HG02610 (cell line): ENCODE data around the gene MIER1.
"Not testable (repeated sequence)": the region's sequence is repeated elsewhere in the genome, so short reads cannot be mapped to it uniquely, and the experiment has no call there.

ENCODE experiments used
- ATAC-seq: cut with Tn5 transposase; IDR thresholded peaks from one replicate; pipeline ENCODE4 v1.9.1; 2021; ENCODE audit warnings: mild to moderate bottlenecking, moderate library complexity; ENCODE audit not compliant: unreplicated experiment

The MIER1 gene

DNA sequence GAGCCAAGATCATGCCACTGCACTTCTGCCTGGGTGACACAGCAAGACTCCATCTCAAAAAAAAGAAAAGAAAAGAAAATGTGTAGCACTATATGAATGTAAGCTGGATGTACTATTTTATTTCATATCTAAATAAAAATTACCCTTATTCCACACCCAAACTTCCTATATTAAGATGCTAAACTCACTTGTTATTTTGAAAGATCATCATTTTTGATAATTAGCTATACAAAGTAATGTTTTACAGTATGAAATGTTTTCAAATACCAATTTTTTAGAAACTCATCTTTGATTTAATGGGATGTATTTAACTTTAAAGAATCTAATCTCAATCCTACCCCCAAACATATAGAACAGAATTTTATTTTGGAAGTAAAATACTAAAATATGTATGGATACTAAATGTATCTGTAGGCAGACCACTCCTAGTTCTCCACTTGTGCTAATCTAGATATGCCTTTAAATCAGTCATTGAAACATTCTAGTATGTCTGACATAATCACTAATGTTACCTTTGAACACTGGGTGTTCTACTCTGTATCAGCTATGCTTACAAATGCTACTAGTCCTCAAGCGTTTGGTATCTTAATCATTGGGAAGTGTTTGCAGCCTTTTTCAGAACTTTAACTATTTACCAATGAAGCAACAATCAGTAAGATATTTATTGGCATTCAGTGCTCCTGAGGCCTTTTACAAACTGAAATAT lies 12.9 kb downstream of the MIER1 start:
- no peak for ATAC-seq

DNA sequence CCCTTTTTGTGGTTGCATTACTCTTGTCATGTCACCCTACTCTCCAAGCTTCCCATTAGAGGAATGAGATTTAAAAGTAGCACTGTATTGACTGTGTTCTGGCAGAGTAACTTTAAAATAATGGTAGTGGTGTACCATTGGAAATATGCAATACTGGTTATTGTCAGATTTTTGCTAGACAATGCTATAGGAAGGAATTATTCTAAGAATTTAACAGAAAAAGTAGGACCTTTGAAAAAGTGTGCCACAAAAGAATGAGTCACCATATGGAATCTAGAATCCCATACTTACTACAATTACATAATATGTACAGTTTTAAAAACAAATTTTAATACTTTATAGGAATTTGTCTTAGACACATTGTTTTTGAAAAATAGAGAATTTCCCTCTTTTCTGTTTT lies 13.8 kb downstream of the MIER1 start:
- no peak for ATAC-seq

DNA sequence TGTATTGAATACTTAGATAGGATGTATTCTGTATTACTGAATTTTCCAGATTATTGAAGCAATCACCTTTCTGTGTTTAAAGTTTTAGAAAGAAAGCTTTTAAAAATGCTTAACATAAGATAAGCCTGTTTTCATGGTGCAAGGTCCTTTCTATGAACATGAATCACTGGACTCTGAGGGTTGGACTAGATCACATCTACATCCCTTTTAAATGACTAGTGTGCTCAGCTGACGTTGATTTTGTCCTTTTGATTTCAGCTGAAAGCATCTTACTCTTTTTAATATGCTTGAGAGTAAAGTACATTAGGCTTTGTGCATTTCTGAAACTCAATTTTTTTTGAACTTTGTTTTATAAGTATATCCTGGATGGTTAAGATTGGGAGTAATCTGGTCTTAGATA lies 16.2 kb downstream of the MIER1 start:
- no peak for ATAC-seq

DNA sequence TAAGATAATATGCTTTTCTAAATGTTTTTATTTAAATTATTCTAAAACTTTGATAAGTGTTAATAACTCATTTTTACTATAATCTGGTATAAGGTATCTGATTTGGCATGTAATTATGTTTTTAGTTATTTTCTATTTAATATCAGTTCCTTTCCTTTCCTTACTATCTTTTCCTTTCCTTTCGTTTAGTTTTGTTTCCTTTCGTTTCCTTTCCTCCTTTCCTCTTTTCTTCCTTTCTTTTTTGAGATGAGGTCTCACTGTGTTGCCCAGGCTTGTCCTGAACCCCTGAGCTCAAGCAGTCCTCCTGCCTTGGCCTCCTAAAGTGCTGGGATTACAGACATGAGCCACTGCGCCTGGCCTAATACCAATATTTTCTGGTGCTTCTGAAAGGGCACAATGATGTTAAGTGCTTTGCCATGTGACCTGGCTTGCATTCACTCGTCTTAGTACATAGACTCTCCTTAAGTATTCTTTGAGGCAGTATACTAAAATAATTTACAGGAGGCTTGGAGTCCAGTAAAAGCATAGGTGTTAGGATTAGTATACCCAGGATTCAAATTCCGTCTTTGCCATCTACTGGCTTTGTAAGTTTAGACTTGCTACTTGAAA lies 18.7 kb downstream of the MIER1 start:
- no peak for ATAC-seq

DNA sequence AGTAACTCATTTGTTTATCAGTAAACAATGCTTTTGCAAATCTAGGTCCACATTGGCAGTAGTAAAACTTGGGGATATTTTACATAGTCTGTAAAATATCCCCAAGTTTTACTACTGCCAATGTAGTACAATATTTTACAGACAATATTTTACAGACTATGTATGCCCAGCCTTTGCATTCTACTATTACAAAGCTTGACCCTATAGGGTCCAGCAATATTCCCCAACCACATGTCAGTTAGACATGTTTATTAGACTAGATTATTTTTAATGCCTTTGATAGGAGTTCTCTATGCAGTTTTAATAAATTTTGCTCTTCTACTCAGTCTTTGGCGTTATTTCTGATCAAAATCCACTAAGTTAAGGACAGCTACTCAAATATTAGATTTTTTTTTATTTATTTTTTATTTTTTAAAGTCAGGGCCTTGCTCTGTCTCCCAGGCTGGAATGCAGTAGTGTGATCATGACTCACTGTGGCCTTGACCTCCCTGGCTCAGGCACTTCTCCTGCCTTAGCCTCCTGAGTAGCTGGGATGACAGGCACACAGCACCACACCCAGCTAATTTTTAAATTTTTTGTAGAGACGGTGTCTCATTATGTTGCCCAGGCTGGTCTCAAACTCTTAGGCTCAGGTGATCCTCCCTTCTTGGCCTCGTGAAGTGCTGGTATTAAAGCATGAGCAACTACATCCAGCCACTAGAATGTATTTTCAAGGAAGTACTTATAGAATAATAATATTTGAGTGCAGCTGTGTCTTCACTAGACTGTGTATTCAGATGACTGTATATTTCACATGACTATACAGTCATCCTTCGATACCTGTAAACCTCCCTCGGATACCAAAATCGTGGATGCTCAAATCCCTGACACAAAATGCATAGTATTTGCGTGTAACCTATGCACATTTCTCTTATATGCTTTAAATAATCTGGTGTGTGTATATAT lies 19.8 kb downstream of the MIER1 start:
- no peak for ATAC-seq

DNA sequence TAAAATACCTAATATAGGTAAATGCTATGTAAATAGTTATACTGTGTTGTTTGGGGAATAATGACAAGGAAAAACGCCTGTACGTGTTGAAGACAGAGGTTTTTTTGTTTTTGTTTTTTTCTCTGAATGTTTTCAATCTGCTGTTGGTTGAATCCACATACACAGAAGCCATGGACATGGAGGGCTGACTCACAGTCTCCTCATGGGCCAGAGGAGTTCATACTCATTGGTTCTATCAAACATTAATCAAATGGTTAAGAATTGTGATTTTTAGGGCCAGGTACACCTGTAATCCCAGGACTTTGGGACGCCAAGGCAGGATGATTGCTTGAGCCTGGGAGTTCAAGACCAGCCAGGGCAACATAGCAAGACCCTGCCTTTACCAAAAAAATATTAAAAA lies 20.5 kb downstream of the MIER1 start:
- ATAC-seq: no peak

DNA sequence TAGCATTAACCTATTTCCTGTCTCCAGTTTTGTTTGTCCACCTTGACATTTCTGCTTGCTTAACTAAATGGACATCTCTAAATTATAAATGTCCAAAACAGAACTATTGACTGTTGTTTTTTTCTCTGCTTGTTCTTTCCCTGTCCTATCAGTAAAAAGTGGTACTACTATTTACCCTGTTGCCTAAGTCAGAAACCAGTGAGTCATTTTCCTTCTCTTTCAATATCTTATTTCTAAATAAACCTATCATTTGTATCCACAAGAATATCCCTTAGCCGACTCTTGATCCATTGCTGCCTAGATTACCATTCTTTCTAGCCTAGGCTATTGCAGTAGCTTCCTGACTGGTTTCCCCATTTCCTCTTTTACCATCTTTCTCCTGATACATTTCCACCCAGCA lies 22.5 kb downstream of the MIER1 start:
- no peak for ATAC-seq

DNA sequence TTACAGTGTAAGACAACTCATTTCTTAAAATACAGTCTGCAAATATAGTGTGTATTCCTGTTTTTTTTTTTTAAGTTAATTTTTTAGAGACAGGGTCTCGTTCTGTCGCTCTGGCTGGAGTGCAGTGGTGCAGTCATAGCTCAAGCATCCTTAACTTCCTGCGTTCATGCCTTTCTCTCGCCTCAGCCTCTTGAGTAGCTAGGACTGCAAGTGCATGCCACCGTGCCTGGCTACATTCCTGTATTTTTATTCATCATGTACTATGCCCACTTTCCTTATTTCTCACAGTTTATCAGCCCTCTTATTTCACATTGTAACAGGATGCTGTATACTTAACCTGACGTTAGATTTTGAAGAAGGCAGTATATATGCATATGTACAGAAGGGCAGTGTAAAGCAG lies 26.7 kb downstream of the MIER1 start:
- ATAC-seq: no peak

DNA sequence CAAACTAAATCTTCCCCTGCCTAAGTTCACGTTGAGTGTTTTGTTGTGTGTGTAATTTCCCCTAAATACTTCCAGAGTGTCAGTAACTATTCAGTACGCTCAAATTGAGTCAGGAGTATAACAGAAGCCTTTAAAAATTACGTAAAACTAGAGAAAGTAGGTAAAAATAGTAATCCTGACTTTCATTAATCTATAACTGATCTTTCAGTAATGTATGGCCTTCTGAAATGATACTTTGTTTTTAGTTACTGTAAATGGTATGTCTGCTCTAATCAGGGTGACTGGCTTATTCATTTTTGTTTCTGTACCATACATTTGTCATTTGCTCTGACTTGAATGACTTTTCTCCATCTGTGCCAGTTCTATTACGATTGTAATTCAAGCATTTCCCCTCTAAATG lies 29.4 kb downstream of the MIER1 start:
- ATAC-seq: peak; percentile 80

DNA sequence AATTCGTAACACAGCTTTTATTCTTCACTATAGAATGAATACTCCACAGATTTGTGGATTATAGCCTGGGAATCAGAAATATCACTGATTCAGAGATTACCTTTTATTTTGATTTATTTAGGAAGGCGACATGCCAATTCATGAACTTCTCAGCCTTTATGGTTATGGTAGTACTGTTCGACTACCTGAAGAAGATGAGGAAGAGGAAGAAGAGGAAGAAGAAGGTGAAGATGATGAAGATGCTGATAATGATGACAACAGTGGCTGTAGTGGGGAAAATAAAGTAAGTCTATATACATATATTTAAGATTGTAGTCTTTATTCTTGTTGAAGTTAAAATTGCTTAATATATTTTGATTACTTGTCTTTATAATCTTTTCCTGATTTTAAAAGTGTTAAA lies 33.1 kb downstream of the MIER1 start:
- no peak for ATAC-seq

DNA sequence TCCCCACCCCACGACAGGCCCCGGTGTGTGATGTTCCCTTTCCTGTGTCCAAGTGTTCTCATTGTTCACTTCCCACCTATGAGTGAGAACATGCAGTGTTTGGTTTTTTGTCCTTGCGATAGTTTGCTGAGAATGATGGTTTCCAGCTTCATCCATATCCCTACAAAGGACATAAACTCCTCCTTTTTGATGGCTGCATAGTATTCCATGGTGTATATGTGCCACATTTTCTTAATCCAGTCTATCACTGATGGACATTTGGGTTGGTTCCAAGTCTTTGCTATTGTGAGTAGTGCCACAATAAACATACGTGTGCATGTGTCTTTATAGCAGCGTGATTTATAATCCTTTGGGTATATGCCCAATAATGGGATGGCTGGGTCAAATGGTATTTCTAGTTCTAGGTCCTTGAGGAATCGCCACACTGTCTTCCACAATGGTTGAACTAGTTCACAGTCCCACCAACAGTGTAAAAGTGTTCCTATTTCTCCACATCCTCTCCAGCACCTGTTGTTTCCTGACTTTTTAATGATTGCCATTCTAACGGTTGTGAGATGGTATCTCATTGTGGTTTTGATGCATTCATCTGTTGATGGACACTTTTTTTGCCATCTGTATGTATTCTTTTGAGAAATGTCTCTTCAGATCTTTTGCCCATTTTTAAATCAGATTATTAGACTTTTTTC lies 41.5 kb downstream of the MIER1 start:
- not testable (repeated sequence) for ATAC-seq

DNA sequence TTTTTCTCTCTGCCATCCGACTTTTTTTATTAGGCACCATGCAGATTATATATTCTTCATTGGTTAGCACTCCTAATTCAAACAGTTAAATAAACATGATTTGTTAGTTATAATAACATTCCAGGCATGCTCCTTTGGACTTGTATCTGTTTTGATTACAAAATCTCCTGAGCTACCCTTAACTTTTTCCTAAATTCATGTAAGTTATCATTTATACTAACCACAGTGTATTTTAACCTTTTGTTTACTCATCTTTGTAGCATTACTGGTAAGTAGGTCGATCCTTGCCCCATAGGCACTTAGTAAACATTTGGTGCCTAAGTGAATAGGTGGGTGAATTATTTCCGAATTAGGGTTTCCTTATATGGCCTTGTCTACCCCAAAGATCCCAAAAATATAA lies 43.8 kb downstream of the MIER1 start:
- no peak for ATAC-seq

DNA sequence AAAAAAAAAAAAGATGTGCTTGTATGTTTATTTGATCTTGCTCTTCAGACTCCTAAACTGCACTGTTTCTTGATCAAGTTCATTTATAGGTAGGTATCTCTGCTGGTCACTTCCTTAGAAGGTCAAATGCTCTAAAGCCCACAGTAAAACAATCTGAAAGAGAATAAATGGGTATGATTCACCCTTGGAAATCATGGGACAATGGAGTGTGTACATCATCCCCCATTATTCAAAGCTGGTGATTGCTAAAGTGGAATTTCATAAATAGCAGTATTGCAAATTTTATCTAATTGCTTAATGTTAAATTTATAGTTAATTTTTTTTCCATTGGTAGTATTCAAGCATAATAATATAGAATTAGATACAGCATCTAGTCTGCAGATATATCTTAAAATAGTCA lies 53.4 kb downstream of the MIER1 start:
- no peak for ATAC-seq

DNA sequence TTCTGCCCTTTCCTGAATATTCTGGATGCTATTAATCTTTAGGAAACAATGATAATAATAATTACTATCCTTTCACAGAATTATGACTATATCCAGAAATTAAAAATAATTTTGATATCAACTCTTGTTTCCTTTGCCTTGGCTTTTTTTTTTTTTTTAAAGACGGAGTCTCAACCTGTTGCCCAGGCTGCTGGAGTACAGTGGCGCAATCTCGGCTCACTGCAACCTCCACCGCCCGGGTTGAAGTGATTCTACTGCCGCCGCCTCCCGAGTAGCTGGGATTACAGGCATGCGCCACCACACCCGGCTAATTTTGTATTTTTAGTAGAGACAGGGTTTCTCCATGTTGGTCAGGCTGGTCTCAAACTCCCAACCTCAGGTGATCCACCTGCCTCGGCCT lies 54.8 kb downstream of the MIER1 start:
- not testable (repeated sequence) for ATAC-seq

DNA sequence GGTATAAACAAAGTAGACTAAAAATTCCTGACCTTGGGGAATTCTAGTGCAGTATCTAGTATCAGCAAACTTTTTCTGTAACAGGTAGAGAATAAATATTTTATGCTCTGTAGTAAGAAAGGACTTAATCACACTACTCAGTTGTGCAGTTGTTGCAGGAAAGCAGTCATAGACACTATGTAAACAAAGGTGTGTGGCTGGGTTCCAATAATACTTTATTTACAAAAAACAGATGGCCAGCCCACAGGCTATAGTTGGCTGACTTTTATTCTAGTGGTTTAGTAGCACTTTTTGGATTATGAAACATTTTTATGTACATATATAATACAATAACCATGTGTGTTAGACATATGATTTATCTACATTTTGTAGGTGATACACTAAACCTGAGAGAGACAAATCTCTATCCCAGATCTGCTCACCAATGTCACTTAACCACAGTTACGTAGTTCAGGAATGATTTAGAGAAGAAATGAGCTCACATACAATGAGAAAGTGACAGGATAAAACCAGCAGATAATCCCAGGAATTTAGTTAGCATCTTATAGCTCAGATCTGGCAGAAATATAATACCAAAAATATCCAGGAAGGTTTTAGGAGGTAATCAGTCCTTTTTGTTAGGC lies 56.1 kb downstream of the MIER1 start:
- no peak for ATAC-seq

DNA sequence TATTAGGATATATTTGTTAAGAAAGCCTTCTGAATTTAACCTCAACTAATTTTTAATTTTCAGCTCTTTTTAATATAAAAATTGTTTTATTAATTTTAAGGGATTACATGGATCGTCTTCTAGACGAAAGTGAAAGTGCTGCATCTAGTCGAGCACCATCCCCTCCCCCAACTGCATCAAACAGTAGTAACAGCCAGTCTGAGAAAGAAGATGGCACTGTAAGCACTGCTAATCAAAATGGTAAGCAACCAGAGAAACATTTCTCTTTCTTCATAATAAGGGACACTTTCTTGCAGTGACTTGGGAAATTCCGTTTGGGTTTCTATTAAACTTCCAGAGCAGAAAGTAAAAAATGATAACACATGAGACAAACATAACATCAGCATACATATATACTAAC lies 56.9 kb downstream of the MIER1 start:
- ATAC-seq: no peak

DNA sequence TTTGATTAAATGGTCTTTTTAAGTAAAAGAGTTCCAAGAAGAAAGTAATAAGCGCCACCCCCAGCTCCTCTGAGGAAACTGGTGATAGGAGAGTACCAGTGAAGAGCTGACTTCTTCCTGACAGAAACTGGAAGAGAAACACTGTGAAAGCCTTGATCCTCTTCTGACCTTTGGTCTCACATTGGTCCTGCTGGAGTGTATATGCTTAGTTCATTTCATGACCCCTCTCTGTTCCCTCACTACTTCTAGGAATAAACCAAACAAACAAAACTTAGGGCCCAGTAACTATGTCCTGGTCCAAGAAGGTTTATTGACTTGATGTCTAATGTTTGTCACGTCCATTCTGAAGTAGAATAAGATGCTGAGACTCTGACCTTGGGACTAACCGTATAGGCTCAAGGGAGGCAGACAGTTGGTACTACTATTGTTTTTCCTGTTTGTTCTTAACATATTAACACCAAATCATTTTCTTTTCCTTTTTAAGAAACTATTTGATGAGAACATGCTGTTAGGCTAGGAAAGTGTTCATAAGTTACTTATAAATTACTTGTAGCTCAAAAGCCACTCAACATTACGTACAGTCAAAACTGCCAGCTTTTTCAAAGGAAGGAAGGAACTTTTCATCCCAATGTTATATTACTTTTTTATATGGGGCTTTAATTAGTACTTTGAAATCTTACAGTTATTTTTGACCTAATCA lies 57.9 kb downstream of the MIER1 start:
- no peak for ATAC-seq

DNA sequence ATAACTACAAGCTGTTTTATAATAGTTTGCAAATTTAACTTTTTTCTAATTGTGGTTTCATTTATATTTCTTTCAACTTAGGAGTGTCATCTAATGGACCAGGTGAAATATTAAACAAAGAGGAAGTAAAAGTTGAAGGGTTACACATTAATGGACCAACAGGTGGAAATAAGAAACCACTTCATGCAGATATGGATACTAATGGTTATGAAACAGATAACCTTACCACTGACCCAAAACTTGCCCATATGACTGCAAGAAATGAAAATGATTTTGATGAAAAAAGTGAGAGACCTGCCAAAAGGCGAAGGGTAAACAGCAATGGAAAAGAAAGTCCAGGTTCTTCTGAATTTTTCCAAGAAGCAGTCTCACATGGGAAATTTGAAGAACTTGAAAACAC lies 59.7 kb downstream of the MIER1 start:
- peak; percentile 88 for ATAC-seq

DNA sequence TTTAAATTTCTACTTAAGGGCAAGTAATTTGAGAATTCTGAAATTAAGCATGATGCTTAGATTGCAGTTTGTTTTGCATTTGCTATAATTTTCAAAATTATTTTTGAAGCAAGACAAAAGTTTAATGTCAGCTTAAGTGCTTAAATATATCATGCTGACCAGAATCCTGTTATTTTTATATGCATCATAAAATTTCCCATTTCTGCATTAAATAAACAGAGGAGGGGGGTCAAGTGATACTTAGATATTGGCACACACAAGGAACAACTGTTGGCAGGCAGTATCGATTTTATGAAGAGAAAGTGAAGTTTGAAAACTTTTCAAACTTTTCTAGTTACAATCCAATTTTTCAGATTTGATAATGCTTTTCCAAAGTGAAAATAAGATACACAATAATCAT lies 61.0 kb downstream of the MIER1 start:
- ATAC-seq: no peak

DNA sequence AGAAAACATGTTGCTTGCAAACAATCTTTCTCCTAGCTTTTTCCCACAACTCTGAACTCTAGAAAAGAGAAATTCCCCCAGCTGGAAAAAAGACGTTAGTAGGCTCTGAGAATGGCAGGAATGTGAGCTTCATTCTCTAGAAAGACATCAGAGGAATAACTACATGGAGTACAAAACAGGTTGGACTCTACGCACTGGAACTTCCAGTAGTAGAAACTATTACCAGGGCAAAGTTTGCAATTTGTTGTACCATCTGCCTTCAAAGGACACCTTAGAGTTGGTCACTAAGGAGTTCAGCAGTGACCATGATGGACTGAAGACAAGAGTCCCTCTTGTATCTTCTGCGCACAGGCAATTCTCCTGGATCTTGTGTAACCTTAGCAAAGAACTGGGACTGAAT lies 68.3 kb downstream of the MIER1 start:
- ATAC-seq: no peak
